Omental fat pad (tissue), 4 donors: ENCODE measurements around the gene RMI2. TPM values are rescaled to one million over a fixed set of nuclear protein-coding genes. Genes with fewer than 3 reads are reported as not detected.

Experiments used
- ATAC-seq: fragments of 150-250 bp; one replicate; pipeline ENCODE4 v1.9.1; 2016; ENCODE audit warnings: mild to moderate bottlenecking, moderate library complexity; ENCODE audit not compliant: low FRiP score
- DNase-seq: peaks from one replicate; pipeline ENCODE4 v3.0.0-alpha.2; 2019; ENCODE audit warnings: low spot score
- total RNA-seq, 4 donors: library from RNA; depleted of rRNA; stranded (reverse); fragments of >200 nt; gene quantifications; one replicate each; pipeline ENCODE4 v1.1.0, GENCODE V29; 2016
- TF ChIP-seq, protein P1 (sequence below), 3 donors: fragments of 450-650 bp; IDR thresholded peaks; one replicate each; pipeline ENCODE4 v1.5.1; 2016 to 2017; ENCODE audit warnings: antibody characterized with exemption in 3 of 3, mild to moderate bottlenecking in 3 of 3, moderate library complexity in 2 of 3

The RMI2 gene
- total RNA-seq, 4 donors from 2014 or later = 0.72 to 1.7 (median 1.2) TPM; not detected in 1

DNA sequence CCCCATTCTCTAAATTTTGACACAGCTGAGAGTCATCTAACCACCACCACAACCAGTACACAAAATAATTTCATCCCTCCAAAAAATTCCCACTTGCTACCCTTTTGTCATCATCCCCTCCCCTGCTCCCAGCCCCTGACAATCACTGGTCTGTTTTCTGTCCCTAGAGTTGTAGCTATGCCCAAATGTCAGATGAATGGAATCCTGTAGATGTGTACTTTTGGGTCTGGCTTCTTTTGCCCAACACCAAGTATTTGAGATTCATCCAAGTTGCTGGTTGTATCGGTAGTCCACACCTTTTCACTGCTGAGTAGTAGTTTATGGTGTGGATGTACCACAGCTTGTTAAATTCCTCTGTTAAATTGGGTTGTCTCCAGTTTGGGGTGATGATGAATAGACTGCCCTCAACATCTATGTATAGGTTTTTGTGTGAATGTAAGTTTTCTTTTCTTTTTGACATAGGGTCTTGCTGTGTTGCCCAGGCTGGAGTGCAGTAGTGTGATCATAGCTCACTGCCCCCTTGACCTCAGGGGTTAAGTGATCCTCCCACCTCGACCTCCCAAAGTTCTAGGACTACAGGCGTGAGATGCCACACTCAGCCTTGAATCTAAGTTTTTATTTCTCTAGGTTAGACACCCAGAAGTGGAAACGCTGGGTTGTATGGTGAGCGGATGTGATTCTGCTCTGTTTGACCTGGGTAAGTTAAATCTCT lies 14.6 kb upstream of the RMI2 start:
- ATAC-seq = no peak
- no peak for DNase-seq
- TF ChIP-seq, protein P1, sequence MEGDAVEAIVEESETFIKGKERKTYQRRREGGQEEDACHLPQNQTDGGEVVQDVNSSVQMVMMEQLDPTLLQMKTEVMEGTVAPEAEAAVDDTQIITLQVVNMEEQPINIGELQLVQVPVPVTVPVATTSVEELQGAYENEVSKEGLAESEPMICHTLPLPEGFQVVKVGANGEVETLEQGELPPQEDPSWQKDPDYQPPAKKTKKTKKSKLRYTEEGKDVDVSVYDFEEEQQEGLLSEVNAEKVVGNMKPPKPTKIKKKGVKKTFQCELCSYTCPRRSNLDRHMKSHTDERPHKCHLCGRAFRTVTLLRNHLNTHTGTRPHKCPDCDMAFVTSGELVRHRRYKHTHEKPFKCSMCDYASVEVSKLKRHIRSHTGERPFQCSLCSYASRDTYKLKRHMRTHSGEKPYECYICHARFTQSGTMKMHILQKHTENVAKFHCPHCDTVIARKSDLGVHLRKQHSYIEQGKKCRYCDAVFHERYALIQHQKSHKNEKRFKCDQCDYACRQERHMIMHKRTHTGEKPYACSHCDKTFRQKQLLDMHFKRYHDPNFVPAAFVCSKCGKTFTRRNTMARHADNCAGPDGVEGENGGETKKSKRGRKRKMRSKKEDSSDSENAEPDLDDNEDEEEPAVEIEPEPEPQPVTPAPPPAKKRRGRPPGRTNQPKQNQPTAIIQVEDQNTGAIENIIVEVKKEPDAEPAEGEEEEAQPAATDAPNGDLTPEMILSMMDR (IDR thresholded peaks at IDR 0.05) = no peak

DNA sequence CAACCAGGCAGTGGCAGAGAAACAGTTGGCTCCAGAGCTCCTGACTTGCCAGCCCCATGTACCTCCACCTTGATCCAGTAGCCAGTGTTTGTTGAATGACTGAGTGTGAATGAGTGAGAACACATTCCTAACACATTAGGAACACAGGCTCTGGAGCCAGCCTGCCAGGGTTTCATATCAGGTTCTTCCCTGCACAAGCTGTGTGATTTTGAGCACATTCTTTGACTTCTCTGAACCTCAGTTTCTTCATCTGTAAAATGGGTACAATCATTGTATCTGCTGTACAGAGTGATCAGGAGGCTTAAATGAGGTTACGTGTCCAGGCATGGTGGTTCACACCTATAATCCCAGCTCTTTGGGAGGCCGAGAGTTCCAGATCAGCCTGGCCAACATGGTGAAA lies 13.3 kb upstream of the RMI2 start:
- TF ChIP-seq, protein P1 (IDR thresholded peaks at IDR 0.05) = no peak
- no peak for ATAC-seq
- DNase-seq = no peak

- DNase-seq (no peak), ATAC-seq (no peak)
- TF ChIP-seq, protein P1 (IDR thresholded peaks at IDR 0.05) = no peak
These were observed 12.2 kb upstream of the RMI2 start for GRCh38 chr16:11333010-11333409.

- ATAC-seq (no peak), DNase-seq (no peak)
- TF ChIP-seq, protein P1 (IDR thresholded peaks at IDR 0.05) = no peak
These were observed 11.6 kb upstream of the RMI2 start for GRCh38 chr16:11333702-11334101.

- no peak for DNase-seq
- TF ChIP-seq, protein P1 (IDR thresholded peaks at IDR 0.05) = no peak
- ATAC-seq = no peak
These were observed 10.3 kb upstream of the RMI2 start for GRCh38 chr16:11334831-11335404.

DNA sequence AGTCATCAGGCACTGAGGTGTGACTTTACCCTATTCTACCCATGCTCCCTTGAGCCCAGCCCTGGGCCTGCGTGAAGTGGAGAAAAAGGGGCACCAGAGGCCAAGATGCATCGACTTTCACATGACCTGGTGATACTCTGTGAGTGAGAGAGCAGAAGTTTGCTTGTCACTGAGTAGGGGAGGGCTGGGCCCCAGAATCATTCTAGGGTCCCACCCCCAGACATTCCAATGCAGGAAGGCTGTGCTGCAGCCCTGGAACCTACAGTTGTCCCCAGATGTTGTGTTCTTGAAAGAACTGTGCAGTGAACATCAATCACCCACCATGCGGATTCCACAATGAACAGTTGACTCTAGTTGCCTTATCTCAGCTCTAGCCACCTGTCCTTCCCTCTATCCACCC lies 6.2 kb upstream of the RMI2 start:
- DNase-seq (no peak), ATAC-seq (no peak)
- TF ChIP-seq, protein P1 (IDR thresholded peaks at IDR 0.05) = no peak

GRCh38 chr16:11340710-11341109 lies 4.5 kb upstream of the RMI2 start:
- no peak for DNase-seq
- TF ChIP-seq, protein P1 (IDR thresholded peaks at IDR 0.05) = no peak
- no peak for ATAC-seq
